ENCODE results near the gene GRIA3.
"Not testable (repeated sequence)": the region's sequence is repeated elsewhere in the genome, so short reads cannot be mapped to it uniquely, and the experiment has no call there.

DNA sequence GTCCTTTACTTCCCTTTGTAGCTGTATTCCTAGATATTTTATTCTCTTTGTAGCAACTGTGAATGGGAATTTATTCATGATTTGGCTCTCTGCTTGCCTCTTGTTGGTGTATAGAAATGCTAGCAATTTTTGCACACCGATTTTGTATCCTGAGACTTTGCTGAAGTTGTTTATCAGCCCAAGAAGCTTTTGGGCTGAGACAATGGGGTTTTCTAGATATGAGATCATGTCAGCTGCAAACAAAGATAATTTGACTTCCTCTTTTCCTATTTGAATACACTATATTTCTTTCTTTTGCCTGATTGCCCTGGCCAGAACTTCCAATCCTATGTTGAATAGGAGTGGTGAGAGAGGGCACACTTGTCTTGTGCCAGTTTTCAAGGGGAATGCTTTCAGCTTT is 346.6 kb downstream of the GRIA3 start:
- TF ChIP-seq, protein P1, sequence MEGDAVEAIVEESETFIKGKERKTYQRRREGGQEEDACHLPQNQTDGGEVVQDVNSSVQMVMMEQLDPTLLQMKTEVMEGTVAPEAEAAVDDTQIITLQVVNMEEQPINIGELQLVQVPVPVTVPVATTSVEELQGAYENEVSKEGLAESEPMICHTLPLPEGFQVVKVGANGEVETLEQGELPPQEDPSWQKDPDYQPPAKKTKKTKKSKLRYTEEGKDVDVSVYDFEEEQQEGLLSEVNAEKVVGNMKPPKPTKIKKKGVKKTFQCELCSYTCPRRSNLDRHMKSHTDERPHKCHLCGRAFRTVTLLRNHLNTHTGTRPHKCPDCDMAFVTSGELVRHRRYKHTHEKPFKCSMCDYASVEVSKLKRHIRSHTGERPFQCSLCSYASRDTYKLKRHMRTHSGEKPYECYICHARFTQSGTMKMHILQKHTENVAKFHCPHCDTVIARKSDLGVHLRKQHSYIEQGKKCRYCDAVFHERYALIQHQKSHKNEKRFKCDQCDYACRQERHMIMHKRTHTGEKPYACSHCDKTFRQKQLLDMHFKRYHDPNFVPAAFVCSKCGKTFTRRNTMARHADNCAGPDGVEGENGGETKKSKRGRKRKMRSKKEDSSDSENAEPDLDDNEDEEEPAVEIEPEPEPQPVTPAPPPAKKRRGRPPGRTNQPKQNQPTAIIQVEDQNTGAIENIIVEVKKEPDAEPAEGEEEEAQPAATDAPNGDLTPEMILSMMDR (IDR thresholded peaks at IDR 0.05 in 8 of 11, conservative IDR thresholded peaks at IDR 0.05 in 3 of 11): not testable (repeated sequence)
- not testable (repeated sequence) for TF ChIP-seq POLR2AphosphoS5, POLR2A (IDR thresholded peaks at IDR 0.05)
